ENCODE results near the gene GPAM. TPM values are rescaled to one million over a fixed set of nuclear protein-coding genes. Genes with fewer than 3 reads are reported as not detected.

GPAM gene
- total RNA-seq, 4 donors from 2014 or later = 140 to 448 (median 241) TPM

DNA sequence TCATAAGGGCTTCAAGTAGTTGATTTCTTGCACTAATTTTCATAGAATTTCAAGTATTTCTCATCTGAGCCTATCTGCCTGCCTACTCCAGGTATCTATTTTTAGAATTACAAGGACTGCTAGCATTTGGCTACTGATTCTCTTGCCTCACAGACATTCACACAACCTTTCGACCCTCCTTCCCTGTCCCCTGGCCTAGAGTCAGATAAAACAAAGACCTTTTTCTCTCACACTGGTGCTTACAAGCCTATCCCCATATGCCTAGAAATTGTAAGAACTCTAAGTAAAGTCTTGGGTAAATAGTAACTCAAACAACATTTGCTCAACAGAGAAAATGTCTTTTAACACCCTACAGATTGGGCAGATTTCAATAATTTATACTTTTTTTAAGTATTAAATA, 6.3 kb downstream of the GPAM start:
- ATAC-seq (ENCODE audit: low FRiP score) (no peak), DNase-seq (ENCODE audit: low spot score) (no peak)
- TF ChIP-seq, protein P1, sequence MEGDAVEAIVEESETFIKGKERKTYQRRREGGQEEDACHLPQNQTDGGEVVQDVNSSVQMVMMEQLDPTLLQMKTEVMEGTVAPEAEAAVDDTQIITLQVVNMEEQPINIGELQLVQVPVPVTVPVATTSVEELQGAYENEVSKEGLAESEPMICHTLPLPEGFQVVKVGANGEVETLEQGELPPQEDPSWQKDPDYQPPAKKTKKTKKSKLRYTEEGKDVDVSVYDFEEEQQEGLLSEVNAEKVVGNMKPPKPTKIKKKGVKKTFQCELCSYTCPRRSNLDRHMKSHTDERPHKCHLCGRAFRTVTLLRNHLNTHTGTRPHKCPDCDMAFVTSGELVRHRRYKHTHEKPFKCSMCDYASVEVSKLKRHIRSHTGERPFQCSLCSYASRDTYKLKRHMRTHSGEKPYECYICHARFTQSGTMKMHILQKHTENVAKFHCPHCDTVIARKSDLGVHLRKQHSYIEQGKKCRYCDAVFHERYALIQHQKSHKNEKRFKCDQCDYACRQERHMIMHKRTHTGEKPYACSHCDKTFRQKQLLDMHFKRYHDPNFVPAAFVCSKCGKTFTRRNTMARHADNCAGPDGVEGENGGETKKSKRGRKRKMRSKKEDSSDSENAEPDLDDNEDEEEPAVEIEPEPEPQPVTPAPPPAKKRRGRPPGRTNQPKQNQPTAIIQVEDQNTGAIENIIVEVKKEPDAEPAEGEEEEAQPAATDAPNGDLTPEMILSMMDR (IDR thresholded peaks at IDR 0.05) = no peak

DNA sequence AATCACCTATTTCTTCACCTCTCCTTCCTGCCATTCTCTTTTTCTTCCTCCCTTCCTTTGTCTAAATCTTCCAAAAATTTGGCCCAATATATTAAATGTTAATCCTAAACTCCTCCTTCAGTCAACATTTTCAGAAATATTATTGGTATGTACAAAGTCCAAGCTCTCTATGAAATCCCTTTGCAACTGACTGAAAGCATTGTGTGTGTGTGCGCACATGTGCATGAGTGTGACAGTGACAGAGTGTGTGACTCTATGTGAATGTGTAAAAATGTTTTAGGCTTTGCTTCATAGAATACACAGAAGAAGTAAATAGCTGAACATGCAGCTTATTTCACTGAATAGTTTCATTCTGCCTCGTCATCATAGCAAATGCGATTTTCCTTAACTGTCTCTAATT, 7.0 kb downstream of the GPAM start:
- TF ChIP-seq, protein P1 (IDR thresholded peaks at IDR 0.05) = no peak
- no peak for DNase-seq (ENCODE audit: low spot score)
- ATAC-seq (ENCODE audit: low FRiP score) = no peak

DNA sequence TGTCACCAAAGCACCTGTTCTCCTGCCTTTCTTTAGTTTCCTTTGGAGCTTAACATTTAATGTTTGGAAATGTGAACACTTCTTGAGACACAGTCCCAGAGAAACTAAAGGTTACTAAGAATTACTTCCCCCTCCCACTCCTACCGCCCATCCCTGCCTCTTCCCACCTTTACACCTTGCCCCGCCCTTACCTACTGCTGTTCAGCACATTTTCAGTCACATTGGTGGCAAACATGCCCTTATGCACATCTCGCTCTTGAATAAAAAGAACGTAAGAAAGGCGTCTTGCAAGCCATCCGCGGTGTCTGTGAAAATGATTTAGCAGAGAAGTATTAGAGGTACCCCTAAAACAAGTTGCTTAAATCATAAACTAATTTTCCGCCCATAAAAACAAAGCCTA, 8.2 kb downstream of the GPAM start:
- TF ChIP-seq, protein P1 (IDR thresholded peaks at IDR 0.05) = no peak

GRCh38 chr10:112173206-112173605, 10.4 kb downstream of the GPAM start:
- no peak for DNase-seq (ENCODE audit: low spot score)
- no peak for ATAC-seq (ENCODE audit: low FRiP score)
- TF ChIP-seq, protein P1 (IDR thresholded peaks at IDR 0.05) = no peak

More for the DNA sequence above, 8.2 kb downstream of the GPAM start:
- no peak for ATAC-seq (ENCODE audit: low FRiP score)
- no peak for DNase-seq (ENCODE audit: low spot score)

DNA sequence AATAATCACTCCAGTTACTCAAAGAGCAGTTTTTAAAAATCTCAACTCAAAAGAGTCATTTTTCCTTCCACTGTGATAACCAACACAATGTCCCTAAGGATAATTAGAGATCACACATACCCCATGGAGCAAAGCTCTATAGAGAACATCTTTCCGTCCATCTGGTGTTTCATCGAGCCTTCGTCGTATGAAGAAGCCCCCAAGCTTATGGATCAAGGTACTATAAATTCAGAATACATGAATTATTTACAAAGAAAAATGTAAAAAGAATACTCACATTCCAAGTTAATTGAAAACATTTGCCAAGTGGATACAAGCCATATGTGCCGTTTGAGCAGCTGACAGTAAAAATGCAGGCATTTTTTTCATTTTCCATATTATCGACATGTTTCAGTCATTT, 14.8 kb downstream of the GPAM start:
- TF ChIP-seq, protein P1 (IDR thresholded peaks at IDR 0.05) = no peak
- DNase-seq (ENCODE audit: low spot score) (no peak), ATAC-seq (ENCODE audit: low FRiP score) (no peak)

GRCh38 chr10:112166800-112167199, 16.8 kb downstream of the GPAM start:
- TF ChIP-seq, protein P1 (IDR thresholded peaks at IDR 0.05) = no peak
- no peak for ATAC-seq (ENCODE audit: low FRiP score)
- DNase-seq (ENCODE audit: low spot score) = no peak

DNA sequence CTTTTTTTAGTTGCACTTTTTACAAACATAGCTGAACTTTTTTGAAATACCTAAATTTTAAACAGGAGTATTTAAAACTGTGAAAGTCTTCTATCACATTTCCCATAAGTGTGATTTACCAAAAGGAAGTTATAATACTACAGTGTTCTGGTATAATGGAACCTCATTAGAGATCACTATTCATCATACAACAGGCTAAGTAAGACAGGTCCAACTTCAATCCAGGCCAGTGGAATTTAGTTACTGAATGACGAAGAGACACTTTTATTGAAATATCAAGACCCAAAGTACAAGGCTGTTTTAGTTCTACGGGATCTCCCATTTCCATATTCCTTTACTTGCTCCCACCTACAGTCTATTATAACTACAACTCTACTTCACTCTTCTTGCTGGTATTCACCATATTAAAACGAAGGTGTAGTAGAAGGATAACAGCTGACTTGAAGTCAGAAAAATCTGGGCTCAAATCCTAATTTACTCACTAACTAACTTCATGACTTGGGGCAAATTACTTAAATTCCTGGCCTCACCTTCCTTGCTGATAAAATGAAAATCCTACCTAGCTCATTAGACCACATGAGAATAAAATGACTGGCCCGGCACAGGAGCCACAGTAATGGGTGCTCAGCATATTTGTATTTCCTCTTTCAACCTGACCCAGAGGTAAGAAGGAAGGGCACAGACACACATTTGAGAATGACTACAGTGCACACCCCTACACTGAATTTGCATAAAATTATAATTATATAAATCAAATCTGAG, 21.6 kb downstream of the GPAM start:
- TF ChIP-seq, protein P1 (IDR thresholded peaks at IDR 0.05) = no peak

More for the DNA sequence above, 21.6 kb downstream of the GPAM start:
- DNase-seq (ENCODE audit: low spot score) (no peak), ATAC-seq (ENCODE audit: low FRiP score) (no peak)

Measured in omental fat pad (tissue), 4 donors.